Measurements from ENCODE around the gene PARP1. TPM values are rescaled to one million over a fixed set of nuclear protein-coding genes. Genes with fewer than 3 reads are reported as not detected.

The PARP1 gene
- total RNA-seq, 1 experiment from 2014 or later = 213 TPM

GRCh38 chr1:226320930-226321329, 87.0 kb downstream of the PARP1 start:
- H2AFZ ChIP-seq (ENCODE audit: low read depth, low read length, poor library complexity, severe bottlenecking) = no peak overlapping the region
- no TSS peak for BruUV-seq (replicated peaks)
- peaks cover 0 to 12% of the 10 kb centered on the region in 2 experiments; a peak in 1 of 4 replicates for H3K4me1 ChIP-seq (ENCODE audit: control insufficient read depth in 1 of 2, insufficient read depth in 2 of 2, low read length in 2 of 2)
- no peak overlapping the region for H3K27ac ChIP-seq (ENCODE audit: low read depth, low read length)
- H3K4me2 ChIP-seq (ENCODE audit: low read length) = no peak overlapping the region
- TF ChIP-seq EZH2 (IDR thresholded peaks at IDR 0.05) (no peak), SIN3A (IDR thresholded peaks at IDR 0.05; ENCODE audit: low read depth) (no peak), ZFX (IDR thresholded peaks at IDR 0.05) (no peak), POLR2A (IDR thresholded peaks at IDR 0.05; ENCODE audit: borderline replicate concordance, extremely low read depth, insufficient read depth, insufficient read length) (no peak), ATF3 (IDR thresholded peaks at IDR 0.05) (no peak), SP1 (IDR thresholded peaks at IDR 0.05; ENCODE audit: low read depth) (no peak), SRF (IDR thresholded peaks at IDR 0.05; ENCODE audit: low read depth) (no peak), JUND (IDR thresholded peaks at IDR 0.05) (no peak), FOSL1 (IDR thresholded peaks at IDR 0.05; ENCODE audit: low read depth) (no peak), CEBPB (IDR thresholded peaks at IDR 0.05; ENCODE audit: low read depth) (no peak), MAX (IDR thresholded peaks at IDR 0.05) (no peak), POLR2AphosphoS5 (IDR thresholded peaks at IDR 0.05; ENCODE audit: low read depth, low read length) (no peak), REST (IDR thresholded peaks at IDR 0.05; ENCODE audit: low read depth) (no peak)
- ChIA-PET POLR2A (no interaction called here), RAD21 (ENCODE audit: low non-redundant PET in 1 of 2, low total read pairs in 2 of 2, uncharacterized antibody in 2 of 2, unreplicated experiment in 2 of 2) (no interaction called here), CTCF (interaction anchor here (1.0 kb wide), 1 partner anchor 12 kb away, joined by 3 read pairs; no protein-coding TSS in a partner anchor)
- intact Hi-C loops (cut with micrococcal nuclease) = no loop called here
- H3K9me2 ChIP-seq (ENCODE audit: insufficient read depth) = no peaks in the 10 kb centered on the region
- H3K79me2 ChIP-seq (ENCODE audit: insufficient read depth, low read length) = no peaks in the 10 kb centered on the region
- no peaks in the 10 kb centered on the region for H3K27me3 ChIP-seq (ENCODE audit: insufficient read depth, low read length)
- ATAC-seq (no peak), DNase-seq (ENCODE audit: low read depth, low spot score) (no peak)
- H4K20me1 ChIP-seq (ENCODE audit: insufficient read depth) = no peaks in the 10 kb centered on the region
- no peak overlapping the region for H3K4me3 ChIP-seq (replicated peaks in 1 of 2; ENCODE audit: low read depth in 1 of 2, low read length in 2 of 2)
- no peaks in the 10 kb centered on the region for H3K36me3 ChIP-seq (ENCODE audit: control insufficient read depth in 1 of 2, insufficient read depth in 2 of 2, low read length in 2 of 2)
- no peaks in the 10 kb centered on the region for H3K9me3 ChIP-seq (ENCODE audit: control insufficient read depth in 1 of 2, insufficient read depth in 1 of 2, low read depth in 1 of 2, low read length in 2 of 2)
- no peak overlapping the region for H3K9ac ChIP-seq (ENCODE audit: low read length)

Measured in HCT116 (cell line).